Activated T-cell treated with anti-CD3 and anti-CD28 coated beads, Interleukin-2, amount 50 U/mL, for 24 hours (primary cell): Measurements from ENCODE around the gene F5.

Experiments
- DNase-seq: peaks from one replicate; pipeline ENCODE4 v3.0.0-alpha.2; 2020
- H3K27ac Mint-ChIP-seq: 2 replicates; pipeline ENCODE4 v1.8.0; 2020; ENCODE audit warnings: mild to moderate bottlenecking, mixed read lengths
- H3K27me3 Mint-ChIP-seq: 2 replicates; pipeline ENCODE4 v1.8.0; 2020; ENCODE audit warnings: mixed read lengths
- H3K36me3 Mint-ChIP-seq: 2 replicates; pipeline ENCODE4 v1.8.0; 2020; ENCODE audit warnings: low read depth, mixed read lengths
- H3K4me1 Mint-ChIP-seq: 2 replicates; pipeline ENCODE4 v1.8.0; 2020; ENCODE audit warnings: low read depth, mixed read lengths
- H3K4me3 Mint-ChIP-seq: 2 replicates; pipeline ENCODE4 v1.8.0; 2020; ENCODE audit warnings: mild to moderate bottlenecking, moderate library complexity, mixed read lengths
- H3K9me3 Mint-ChIP-seq: 2 replicates; pipeline ENCODE4 v1.8.0; 2020; ENCODE audit warnings: mixed read lengths

Gene F5

DNA sequence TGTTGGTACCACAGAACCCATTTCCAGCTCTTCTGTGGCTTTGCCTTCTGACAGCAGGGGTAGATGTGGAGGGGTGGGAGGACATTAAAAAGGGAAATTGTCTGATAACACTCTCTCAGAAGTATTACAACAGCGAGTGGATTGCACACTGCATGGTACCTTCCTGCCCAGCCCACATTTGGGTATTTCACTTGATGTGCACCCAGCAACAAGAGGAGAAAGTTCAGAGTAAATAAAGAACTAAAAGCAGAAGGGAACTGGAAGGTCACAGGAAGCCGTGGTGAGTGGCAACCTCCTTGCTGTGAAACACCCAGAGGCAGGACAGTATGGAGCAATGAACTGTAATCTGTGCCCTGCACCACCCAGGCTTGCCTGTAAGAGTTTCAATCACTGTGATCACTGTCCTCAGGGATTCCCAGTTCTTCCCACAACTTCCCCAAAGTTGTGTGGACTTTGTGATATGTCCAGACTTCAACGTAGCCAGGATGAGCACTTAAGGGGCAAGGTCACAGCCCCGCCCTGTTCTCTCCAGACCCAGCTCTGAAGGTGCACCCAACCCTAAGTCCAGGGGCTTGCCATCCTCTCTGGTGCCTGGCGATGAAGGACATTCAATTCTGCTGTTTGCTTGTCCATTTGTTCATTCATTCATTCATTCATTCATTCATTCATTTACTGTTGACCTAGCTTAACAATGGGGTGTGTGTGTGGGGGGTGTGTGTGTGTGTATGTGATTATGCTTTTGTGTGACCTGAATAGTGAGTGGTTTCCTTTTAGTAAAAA, 18.7 kb upstream of the F5 start:
- peak overlapping the region; percentile 86 for H3K27ac Mint-ChIP-seq
- H3K36me3 Mint-ChIP-seq: no peaks in the 10 kb centered on the region
- H3K4me3 Mint-ChIP-seq: peak overlapping the region; percentile 4
- peaks cover 4% of the 10 kb centered on the region for H3K9me3 Mint-ChIP-seq
- peak; percentile 45 for DNase-seq
- no peaks in the 10 kb centered on the region for H3K27me3 Mint-ChIP-seq
- peaks cover 61% of the 10 kb centered on the region for H3K4me1 Mint-ChIP-seq

DNA sequence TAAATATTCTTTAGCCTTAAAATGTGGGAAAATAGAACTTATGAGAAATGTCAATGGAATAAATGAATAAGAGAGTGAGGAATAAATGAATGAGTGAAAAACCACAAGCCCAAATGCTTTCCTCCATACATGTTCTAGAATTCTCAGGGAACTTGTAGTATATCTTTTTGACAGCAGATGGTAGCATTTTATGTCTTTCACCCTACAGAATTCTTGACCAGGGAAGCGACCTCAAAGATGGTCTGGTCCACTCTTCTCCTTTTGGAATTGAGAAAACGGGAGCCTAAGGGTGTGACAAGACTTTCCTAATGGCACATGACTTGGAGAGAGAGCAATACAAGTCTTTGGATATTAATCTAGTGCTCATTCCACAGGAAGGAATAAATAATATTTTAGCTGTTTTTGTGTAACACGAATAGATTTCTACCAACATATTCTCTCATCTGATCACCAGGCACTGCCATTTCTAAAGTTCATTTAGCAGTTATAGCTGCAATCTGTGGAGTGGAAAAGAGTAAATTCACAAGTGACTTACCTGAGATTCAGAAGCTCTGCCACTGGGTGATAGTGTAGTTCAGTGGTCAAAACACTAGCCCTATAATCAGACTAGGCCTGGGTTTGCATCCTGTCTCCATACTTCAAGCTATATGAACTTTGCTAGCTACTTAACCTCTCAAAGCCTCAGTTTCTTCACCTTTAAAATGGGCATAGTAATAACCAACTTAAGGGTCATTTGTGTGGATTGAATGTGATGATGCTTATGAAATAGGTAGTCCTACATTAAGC, 15.0 kb upstream of the F5 start:
- Mint-ChIP-seq H3K27ac (peak overlapping the region; percentile 88), H3K27me3 (no peaks in the 10 kb centered on the region), H3K36me3 (no peaks in the 10 kb centered on the region), H3K4me3 (no peak overlapping the region), H3K4me1 (peaks cover 65% of the 10 kb centered on the region), H3K9me3 (peaks cover 4% of the 10 kb centered on the region)
- no peak for DNase-seq

DNA sequence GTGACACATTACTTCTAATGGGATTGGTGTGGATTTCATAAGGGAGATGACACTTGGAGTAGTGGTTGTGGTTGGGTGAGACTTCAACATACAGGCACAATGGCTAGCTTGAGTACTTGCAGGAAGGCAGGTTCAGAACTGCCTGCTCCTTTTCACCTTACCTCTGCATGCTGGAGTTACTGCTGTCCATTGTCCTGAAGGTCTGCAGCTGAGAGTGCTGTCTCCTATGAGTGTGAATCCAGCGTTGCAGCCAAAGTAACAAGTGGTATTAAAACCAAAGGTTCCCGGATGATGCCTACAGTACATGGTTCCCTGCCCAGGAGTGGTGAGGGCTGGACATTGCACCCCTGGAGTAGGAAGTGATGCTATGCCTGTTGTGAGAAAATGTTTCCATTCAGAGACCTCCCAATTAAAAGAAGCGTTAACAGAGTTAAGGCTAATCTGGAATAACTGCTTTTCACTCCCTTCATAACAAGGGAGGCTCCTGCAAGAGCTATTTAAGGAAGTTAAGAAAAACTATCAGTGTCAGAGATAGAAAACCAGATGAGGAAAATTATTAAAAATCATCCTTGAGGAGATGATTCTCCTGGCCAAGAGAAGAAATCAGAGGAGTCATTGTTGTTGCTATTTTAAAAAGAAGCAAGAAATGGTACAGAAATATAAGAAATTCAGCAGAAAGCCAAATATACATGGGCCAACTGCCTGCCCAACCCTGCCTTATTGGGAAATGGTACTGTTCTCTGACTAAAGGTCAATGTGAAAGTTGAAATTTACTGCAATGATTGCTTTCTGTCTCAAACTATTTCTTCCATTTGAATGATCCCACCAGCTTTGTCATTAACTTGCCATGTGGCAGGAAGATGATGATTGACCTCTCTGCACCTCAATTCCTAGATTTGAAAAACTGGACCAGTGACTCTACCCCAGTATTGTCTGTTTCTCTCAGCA, 9.8 kb upstream of the F5 start:
- Mint-ChIP-seq H3K27ac (no peak overlapping the region), H3K9me3 (no peaks in the 10 kb centered on the region), H3K27me3 (no peaks in the 10 kb centered on the region), H3K4me3 (no peak overlapping the region), H3K4me1 (peaks cover 69% of the 10 kb centered on the region), H3K36me3 (no peaks in the 10 kb centered on the region)
- DNase-seq: no peak

DNA sequence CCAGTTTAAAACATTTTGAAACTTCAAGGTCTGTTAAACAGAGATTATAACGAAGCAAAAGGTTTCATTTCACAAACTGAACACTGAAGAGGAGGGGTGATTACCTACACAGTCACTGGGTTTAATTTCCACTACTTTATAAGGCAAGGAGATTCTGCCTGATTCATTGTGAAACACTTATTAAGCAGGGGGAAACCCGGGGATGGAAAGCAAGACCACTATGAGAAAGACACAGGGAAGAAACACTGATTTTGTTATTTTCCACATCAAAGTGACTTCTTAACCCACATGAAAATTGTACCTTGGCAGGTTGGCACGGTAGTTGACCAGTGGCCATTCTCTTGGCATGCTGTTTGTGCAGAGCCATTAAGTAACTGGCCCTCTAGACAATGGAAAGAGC, 8.1 kb upstream of the F5 start:
- peak; percentile 57 for DNase-seq
- Mint-ChIP-seq H3K36me3 (no peaks in the 10 kb centered on the region), H3K27ac (peak overlapping the region; percentile 87), H3K4me3 (peak overlapping the region; percentile 63), H3K27me3 (no peaks in the 10 kb centered on the region), H3K4me1 (peaks cover 73% of the 10 kb centered on the region), H3K9me3 (no peaks in the 10 kb centered on the region)

DNA sequence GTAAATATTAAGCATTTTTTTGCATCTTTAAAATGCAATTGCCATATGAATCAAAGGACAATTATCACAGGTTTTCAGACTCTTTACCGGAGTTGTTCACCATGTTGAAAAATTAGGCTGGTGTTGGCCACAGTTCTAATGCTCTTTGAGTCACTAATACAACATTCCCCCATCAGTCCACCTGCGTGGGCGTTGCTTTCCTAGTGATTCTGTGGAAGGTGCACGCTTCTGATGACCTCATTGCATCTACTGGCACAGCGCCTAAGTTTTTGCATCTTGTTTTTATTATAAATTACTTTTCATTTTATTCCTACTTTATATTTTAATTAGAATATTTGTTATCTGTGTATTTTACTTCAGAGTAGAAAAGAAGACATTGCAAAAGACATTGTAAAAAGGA, 4.7 kb upstream of the F5 start:
- no peaks in the 10 kb centered on the region for H3K27me3 Mint-ChIP-seq
- no peaks in the 10 kb centered on the region for H3K9me3 Mint-ChIP-seq
- no peak overlapping the region for H3K27ac Mint-ChIP-seq
- no peak overlapping the region for H3K4me3 Mint-ChIP-seq
- peaks cover 6% of the 10 kb centered on the region for H3K36me3 Mint-ChIP-seq
- H3K4me1 Mint-ChIP-seq: peaks cover 96% of the 10 kb centered on the region
- no peak for DNase-seq

DNA sequence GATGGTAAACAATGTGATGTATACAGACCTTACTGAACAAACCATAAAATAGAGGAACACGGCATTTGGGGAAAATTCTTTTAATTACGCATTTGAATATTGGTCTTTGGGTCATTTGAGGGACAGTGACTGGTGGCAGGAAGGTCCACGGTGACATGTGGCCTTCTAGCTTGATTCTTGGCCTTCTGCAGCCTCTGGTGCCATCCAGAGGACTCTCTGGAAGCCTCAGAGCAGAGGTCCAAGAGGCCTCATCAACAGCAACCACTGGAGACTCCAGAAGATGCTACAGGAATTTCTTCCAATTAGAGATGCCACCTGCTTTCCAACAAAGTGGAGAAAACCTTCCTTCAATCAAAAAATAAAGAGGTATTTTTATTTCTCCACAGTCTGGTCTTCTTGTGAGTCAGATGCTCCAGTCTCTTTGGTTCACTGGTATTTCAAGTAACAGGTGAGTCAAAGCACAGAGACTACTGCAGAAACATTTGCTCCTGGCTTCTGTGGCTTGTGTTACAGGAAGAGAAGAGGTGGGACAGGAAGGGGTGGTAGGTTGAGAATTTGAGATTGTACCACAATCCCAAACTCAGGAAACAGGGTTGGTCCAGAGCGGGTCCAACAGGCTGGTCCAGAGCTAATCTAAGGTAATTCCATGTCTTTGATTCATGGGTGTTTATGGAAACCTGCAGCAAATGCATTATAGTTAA, 2.7 kb upstream of the F5 start:
- Mint-ChIP-seq H3K27me3 (no peaks in the 10 kb centered on the region), H3K27ac (peak overlapping the region; percentile 97), H3K36me3 (peaks cover 23% of the 10 kb centered on the region), H3K4me3 (peak overlapping the region; percentile 71), H3K4me1 (peaks cover 86% of the 10 kb centered on the region), H3K9me3 (no peaks in the 10 kb centered on the region)
- DNase-seq: peak; percentile 50

DNA sequence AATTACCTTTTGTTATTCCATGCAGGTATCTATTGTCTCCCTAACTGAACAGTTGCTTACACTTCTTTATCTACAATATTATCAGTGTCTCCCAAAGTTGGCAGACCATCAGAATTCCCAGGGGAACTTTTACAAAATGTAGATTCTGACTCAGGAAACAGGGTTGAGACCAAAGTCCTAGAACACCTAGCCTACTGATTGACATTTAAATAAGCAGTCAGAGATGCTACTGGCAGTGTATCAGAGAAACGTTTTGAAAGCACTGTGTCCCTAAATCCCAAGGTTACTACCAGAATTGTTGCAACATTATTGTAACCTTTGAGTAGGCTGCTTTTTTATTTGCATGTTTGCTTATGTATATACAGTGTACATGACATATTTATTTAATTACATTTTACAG, 1.8 kb upstream of the F5 start:
- Mint-ChIP-seq H3K4me3 (no peak overlapping the region), H3K27ac (peak overlapping the region; percentile 97), H3K27me3 (no peaks in the 10 kb centered on the region), H3K4me1 (peaks cover 85% of the 10 kb centered on the region), H3K36me3 (peaks cover 31% of the 10 kb centered on the region), H3K9me3 (no peaks in the 10 kb centered on the region)
- no peak for DNase-seq

DNA sequence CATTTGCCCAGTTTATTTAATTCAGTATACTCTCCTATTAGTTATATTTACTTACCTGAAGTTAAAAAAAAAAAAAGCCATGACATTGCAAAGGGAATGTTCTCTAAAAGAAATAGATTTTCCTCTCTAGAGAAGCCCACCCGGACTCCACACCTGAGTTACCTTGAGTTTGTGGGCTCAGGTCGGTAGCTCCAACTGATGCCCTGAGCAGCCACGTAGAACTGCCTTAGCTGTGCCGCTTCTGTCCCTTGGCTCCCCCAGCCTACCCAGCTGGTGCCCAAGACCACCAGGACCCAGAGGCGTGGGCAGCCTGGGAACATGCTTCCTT, 250 bp downstream of the F5 start:
- Mint-ChIP-seq H3K9me3 (no peaks in the 10 kb centered on the region), H3K4me3 (peak overlapping the region; percentile 95), H3K27me3 (no peaks in the 10 kb centered on the region), H3K36me3 (peaks cover 39% of the 10 kb centered on the region), H3K4me1 (peaks cover 71% of the 10 kb centered on the region), H3K27ac (peak overlapping the region; percentile 97)
- DNase-seq: no peak

DNA sequence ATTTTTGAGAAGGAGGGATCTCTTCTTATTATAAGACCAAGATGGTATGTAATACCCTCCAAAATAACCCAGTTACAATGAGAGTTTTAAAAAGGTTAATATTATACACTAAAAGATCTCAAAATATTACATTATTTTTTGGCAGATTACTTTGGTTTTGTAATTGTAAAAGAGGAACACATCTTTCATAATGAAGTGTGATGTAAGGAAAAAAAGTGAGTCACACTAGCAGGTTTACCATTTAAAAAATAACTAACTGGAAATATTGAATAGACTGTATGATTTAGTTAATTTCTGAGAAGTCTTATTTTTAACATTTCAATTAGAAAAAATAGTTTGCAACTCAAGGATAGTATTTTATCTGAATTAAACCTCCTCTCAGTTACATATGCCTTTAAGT, 1.1 kb downstream of the F5 start:
- Mint-ChIP-seq H3K27ac (peak overlapping the region; percentile 97), H3K27me3 (no peaks in the 10 kb centered on the region), H3K4me3 (peak overlapping the region; percentile 95), H3K36me3 (peaks cover 39% of the 10 kb centered on the region), H3K4me1 (peaks cover 62% of the 10 kb centered on the region), H3K9me3 (no peaks in the 10 kb centered on the region)
- no peak for DNase-seq

DNA sequence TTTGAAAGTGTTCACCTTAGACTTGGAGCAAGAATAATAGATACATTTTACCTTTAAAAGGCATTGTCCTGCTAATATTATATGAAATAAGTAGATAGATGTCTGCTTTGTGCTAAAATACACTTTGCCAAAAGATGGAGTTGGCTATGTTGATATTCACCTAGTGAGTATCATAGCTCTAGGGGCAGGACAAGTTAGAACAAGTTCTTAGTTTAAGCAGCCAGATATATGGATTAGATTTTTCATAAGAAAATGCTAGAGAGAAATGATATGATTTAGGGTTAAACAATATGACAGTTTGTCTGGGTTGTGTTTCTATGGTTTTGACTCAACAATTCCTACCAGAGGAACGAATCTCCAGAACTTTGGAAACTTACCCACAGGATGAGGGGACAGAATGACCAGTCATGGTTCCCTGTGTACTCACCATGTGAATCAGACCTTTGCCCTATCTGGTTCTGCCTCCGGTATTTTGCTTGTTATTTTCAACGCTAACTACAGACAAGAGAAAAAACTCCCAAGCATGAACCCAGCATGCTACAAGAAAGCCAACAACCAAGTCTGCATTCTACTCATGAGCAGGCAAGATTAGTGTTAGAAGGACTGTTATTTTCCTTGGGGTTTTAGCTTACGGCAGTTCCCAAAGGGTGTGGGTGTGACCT, 1.7 kb downstream of the F5 start:
- no peak for DNase-seq
- Mint-ChIP-seq H3K36me3 (peaks cover 39% of the 10 kb centered on the region), H3K27me3 (no peaks in the 10 kb centered on the region), H3K4me1 (peaks cover 57% of the 10 kb centered on the region), H3K27ac (peak overlapping the region; percentile 97), H3K9me3 (no peaks in the 10 kb centered on the region), H3K4me3 (peak overlapping the region; percentile 95)

DNA sequence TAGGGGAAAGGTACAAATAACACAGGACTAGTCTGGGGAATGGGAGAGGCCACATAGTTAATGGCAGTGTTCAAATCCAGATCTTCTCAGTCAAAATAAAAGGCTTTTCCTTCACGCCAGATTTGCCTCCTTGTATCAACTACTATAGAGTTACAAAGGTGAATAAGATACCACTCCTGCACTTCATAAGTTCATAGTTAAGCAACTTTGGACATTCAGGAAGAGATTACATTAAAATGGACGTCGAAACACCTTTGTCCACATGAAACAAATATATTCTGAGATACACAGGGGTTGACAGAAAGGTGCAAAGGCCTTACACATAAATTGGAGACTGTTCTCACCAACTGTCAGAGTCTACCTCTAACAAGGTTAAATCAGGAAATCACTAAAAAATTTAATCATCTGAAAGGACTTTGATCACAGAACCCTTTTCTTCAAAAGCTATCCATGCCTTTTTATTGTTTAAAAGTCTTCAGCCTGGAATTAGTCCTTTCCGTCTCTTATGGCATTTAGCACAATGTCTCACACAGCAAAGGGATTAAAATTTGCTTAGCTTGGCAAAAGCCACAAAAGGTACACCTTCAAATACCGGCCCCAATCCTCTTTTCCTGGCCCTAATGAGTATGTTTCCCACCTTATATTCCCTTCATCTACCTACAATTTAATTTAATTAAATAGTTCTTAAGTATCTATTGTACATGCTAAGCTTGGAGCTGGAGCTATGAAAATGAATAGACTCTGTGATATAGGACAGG, 8.1 kb downstream of the F5 start:
- no peak overlapping the region for H3K4me3 Mint-ChIP-seq
- peaks cover 45% of the 10 kb centered on the region for H3K36me3 Mint-ChIP-seq
- peaks cover 21% of the 10 kb centered on the region for H3K4me1 Mint-ChIP-seq
- no peak for DNase-seq
- no peaks in the 10 kb centered on the region for H3K27me3 Mint-ChIP-seq
- H3K27ac Mint-ChIP-seq: no peak overlapping the region
- no peaks in the 10 kb centered on the region for H3K9me3 Mint-ChIP-seq

DNA sequence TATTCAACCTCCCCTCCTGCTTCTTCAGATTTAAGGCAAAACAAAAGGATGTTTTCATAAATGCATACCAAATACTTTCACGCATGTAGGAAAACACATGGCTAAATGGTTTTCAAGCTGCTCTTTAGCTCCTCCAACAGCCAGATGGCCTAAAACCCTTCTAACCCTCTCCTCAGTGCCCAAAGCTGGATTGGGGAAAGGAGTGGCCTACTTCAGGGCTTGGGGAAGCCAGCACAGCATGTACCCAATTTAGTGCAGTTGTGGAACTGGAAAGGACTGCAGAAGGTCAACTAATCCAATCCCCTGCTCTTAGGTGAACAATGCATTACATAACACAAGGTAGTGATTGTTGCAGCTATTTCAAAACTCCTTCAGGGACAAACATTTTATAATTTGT, 9.3 kb downstream of the F5 start:
- peaks cover 21% of the 10 kb centered on the region for H3K4me1 Mint-ChIP-seq
- peaks cover 47% of the 10 kb centered on the region for H3K36me3 Mint-ChIP-seq
- no peak overlapping the region for H3K4me3 Mint-ChIP-seq
- no peak overlapping the region for H3K27ac Mint-ChIP-seq
- no peak for DNase-seq
- H3K9me3 Mint-ChIP-seq: no peaks in the 10 kb centered on the region
- no peaks in the 10 kb centered on the region for H3K27me3 Mint-ChIP-seq

DNA sequence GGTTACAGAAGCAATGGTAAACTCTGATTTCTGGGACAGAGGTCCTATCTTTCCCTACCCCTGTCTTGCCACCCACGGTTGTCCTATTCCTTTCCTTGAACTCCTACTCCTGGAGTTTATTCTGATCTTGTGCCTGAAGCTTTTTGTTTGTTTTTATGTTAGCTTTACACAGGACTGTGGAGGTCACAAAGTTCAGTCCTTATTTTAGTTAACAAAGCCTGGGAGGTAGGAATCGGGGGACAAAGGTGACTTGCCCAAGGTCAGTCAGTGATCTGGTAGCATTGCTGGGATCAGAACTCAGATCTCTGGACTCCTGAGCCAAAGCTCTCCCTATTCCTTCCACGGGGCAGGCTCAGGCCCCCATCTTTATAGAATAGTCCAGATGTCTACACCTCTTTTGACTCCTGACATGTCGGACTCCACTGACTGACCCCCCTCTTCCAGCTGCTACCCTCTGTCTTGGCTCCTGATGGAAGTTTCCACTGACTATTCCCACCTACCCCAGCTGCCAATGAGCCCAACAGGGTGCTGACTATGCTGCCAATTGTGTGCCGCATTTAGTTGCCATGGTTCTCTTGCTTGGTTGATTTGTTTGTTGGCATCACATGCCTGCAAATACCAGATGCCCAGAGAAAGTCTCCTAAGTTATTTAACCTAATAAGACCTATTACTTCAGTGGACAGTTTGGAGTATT, 9.9 kb downstream of the F5 start:
- Mint-ChIP-seq H3K36me3 (peaks cover 53% of the 10 kb centered on the region), H3K27ac (no peak overlapping the region), H3K4me3 (no peak overlapping the region), H3K27me3 (no peaks in the 10 kb centered on the region), H3K4me1 (peaks cover 25% of the 10 kb centered on the region), H3K9me3 (no peaks in the 10 kb centered on the region)
- no peak for DNase-seq
